Esophagus squamous epithelium (tissue), 4 donors: ENCODE measurements around the gene SMAD4.

Experiments
- CTCF ChIP-seq, 6 experiments: fragments of 450-650 bp in 4 of 6; fragments of 200-600 bp in 2 of 6; sonication (generic) in 2 of 6; IDR thresholded peaks; one replicate each; pipeline ENCODE4 v1.5.1; 2016 to 2019; ENCODE audit warnings: antibody characterized with exemption in 6 of 6, mild to moderate bottlenecking in 4 of 6, moderate library complexity in 4 of 6
- POLR2A ChIP-seq, 4 donors: fragments of 450-650 bp; IDR thresholded peaks; one replicate each; pipeline ENCODE4 v1.6.1; 2017; ENCODE audit warnings: antibody characterized with exemption in 4 of 4, mild to moderate bottlenecking in 4 of 4, moderate library complexity in 3 of 4

GRCh38 chr18:50982086-50982801 is 47.8 kb upstream of the SMAD4 start:
- TF ChIP-seq CTCF (IDR thresholded peaks at IDR 0.05) (no peak), POLR2A (IDR thresholded peaks at IDR 0.05) (no peak)
